Skin epidermis (tissue), 12 donors: ENCODE measurements around the gene GALNT3.

Experiments
- H3K27ac ChIP-seq, 21 experiments: fragments of 200-600 bp; sonication (generic) in 11 of 21; one replicate each; pipeline ENCODE4 v1.5.0; 2020; ENCODE audit warnings: mild to moderate bottlenecking in 3 of 21, inconsistent platforms in 2 of 21, moderate library complexity in 2 of 21
- H3K4me3 ChIP-seq, 7 experiments: fragments of 200-600 bp; sonication (generic) in 2 of 7; one replicate each; pipeline ENCODE4 v1.5.0; 2020; ENCODE audit warnings: inconsistent platforms in 2 of 7, mild to moderate bottlenecking in 2 of 7, moderate library complexity in 1 of 7

The GALNT3 gene

GRCh38 chr2:165793779-165794535 is at the start of gene GALNT3:
GALNT3 (minus strand) TSS chr2:165794247; CDS start chr2:165770700, 23,547 bp downstream.
- Histone ChIP-seq H3K27ac (peak within 1 kb of the TSS; percentile 43 to 92 (median 80)), H3K4me3 (peak within 1 kb of the TSS; percentile 53 to 79 (median 64))

GRCh38 chr2:165843351-165843750 is 49.3 kb upstream of the GALNT3 start:
- H3K4me3 ChIP-seq: no peak overlapping the region
- H3K27ac ChIP-seq: no peak overlapping the region

GRCh38 chr2:165840333-165840958 is 46.4 kb upstream of the GALNT3 start:
- Histone ChIP-seq H3K4me3 (no peak overlapping the region), H3K27ac (no peak overlapping the region)

- Histone ChIP-seq H3K4me3 (no peak overlapping the region), H3K27ac (no peak overlapping the region)
Measured at GRCh38 chr2:165839610-165840009, 45.6 kb upstream of the GALNT3 start.

- Histone ChIP-seq H3K4me3 (no peak overlapping the region), H3K27ac (no peak overlapping the region)
Measured at GRCh38 chr2:165837122-165837521, 43.1 kb upstream of the GALNT3 start.

GRCh38 chr2:165835363-165835762 is 41.3 kb upstream of the GALNT3 start:
- no peak overlapping the region for H3K4me3 ChIP-seq

GRCh38 chr2:165833156-165833555 is 39.1 kb upstream of the GALNT3 start:
- Histone ChIP-seq H3K27ac (no peak overlapping the region), H3K4me3 (no peak overlapping the region)

More at GRCh38 chr2:165835363-165835762, 41.3 kb upstream of the GALNT3 start:
- no peak overlapping the region for H3K27ac ChIP-seq

- H3K4me3 ChIP-seq: no peak overlapping the region
- no peak overlapping the region for H3K27ac ChIP-seq
Measured at GRCh38 chr2:165827921-165828276, 33.9 kb upstream of the GALNT3 start.

- no peak overlapping the region for H3K4me3 ChIP-seq
- H3K27ac ChIP-seq: no peak overlapping the region
Measured at GRCh38 chr2:165827016-165827920, 33.2 kb upstream of the GALNT3 start.

GRCh38 chr2:165825041-165825440 is 31.0 kb upstream of the GALNT3 start:
- H3K27ac ChIP-seq: no peak overlapping the region
- H3K4me3 ChIP-seq: no peak overlapping the region

GRCh38 chr2:165820296-165820695 is 26.2 kb upstream of the GALNT3 start:
- Histone ChIP-seq H3K27ac (no peak overlapping the region), H3K4me3 (no peak overlapping the region)

- no peak overlapping the region for H3K4me3 ChIP-seq
Measured at GRCh38 chr2:165818920-165819319, 24.9 kb upstream of the GALNT3 start.

GRCh38 chr2:165815299-165816141 is 21.5 kb upstream of the GALNT3 start:
- H3K27ac ChIP-seq: peak overlapping the region in 1 of 21 experiments; percentile 25
- no peak overlapping the region for H3K4me3 ChIP-seq

More at GRCh38 chr2:165818920-165819319, 24.9 kb upstream of the GALNT3 start:
- H3K27ac ChIP-seq: peak overlapping the region in 1 of 21 experiments; percentile 46

GRCh38 chr2:165814473-165814872 is 20.4 kb upstream of the GALNT3 start:
- no peak overlapping the region for H3K4me3 ChIP-seq
- no peak overlapping the region for H3K27ac ChIP-seq

GRCh38 chr2:165811592-165812370 is 17.7 kb upstream of the GALNT3 start:
- Histone ChIP-seq H3K4me3 (no peak overlapping the region), H3K27ac (no peak overlapping the region)

- no peak overlapping the region for H3K4me3 ChIP-seq
- H3K27ac ChIP-seq: no peak overlapping the region
Measured at GRCh38 chr2:165810418-165810817, 16.4 kb upstream of the GALNT3 start.

GRCh38 chr2:165804719-165805118 is 10.7 kb upstream of the GALNT3 start:
- Histone ChIP-seq H3K4me3 (no peak overlapping the region), H3K27ac (no peak overlapping the region)

- H3K4me3 ChIP-seq: no peak overlapping the region
- H3K27ac ChIP-seq: no peak overlapping the region
Measured at GRCh38 chr2:165803123-165803760, 9.2 kb upstream of the GALNT3 start.
